ENCODE data around the gene PALM3. TPM values are rescaled to one million over a fixed set of nuclear protein-coding genes. Genes with fewer than 3 reads are reported as not detected.

PALM3 gene
- total RNA-seq, 1 donor, result under 0.01 TPM

- DNase-seq (ENCODE audit: low read depth), result peak; percentile 100
- TF ChIP-seq CTCF (IDR thresholded peaks at IDR 0.05; ENCODE audit: insufficient read depth, low read depth, low read length), result no peak
- peak within 1 kb of the TSS; percentile 77 for H3K4me3 ChIP-seq (ENCODE audit: low read depth, low read length)
These were observed 55.7 kb downstream of the PALM3 start, which contains the start of gene RFX1 for GRCh38 chr19:14006085-14006765. Gene RFX1, minus strand, starts transcription at chr19:14006320. Its CDS starts 12,477 bp downstream, at chr19:13993843.

GRCh38 chr19:14005349-14006084 is 56.4 kb downstream of the PALM3 start:
- peak; percentile 90 for DNase-seq (ENCODE audit: low read depth)
- TF ChIP-seq CTCF (IDR thresholded peaks at IDR 0.05; ENCODE audit: insufficient read depth, low read depth, low read length), result no peak
- H3K4me3 ChIP-seq (ENCODE audit: low read depth, low read length), result peak overlapping the region; percentile 77

- peak overlapping the region; percentile 77 for H3K4me3 ChIP-seq (ENCODE audit: low read depth, low read length)
- TF ChIP-seq CTCF (IDR thresholded peaks at IDR 0.05; ENCODE audit: insufficient read depth, low read depth, low read length), result no peak
- DNase-seq (ENCODE audit: low read depth), result peak; percentile 21
These were observed 57.1 kb downstream of the PALM3 start for GRCh38 chr19:14004619-14005348.

Other genes with a start within 250 kb of the PALM3 start
- 0.64 TPM in 1 of 2 replicates, not detected in the other for gene NANOS3, start 184.9 kb downstream of the PALM3 start, total RNA-seq
- 0.32 and 0.43 TPM in 2 replicates for gene BRME1, start 156.0 kb downstream of the PALM3 start, total RNA-seq
- 18.6 and 22.9 TPM in 2 replicates for gene CC2D1A, start 155.9 kb downstream of the PALM3 start, total RNA-seq
- gene PODNL1, start 123.7 kb downstream of the PALM3 start, total RNA-seq, result 2.6 TPM in 2 replicates
- gene DCAF15, start 109.6 kb downstream of the PALM3 start, total RNA-seq, result 13.4 and 13.9 TPM in 2 replicates
- gene RFX1, start 55.8 kb downstream of the PALM3 start, total RNA-seq, result 2.3 and 2.6 TPM in 2 replicates
- not detected in 2 replicates for gene RLN3, start 33.9 kb downstream of the PALM3 start, total RNA-seq
- gene IL27RA, start 30.3 kb downstream of the PALM3 start, total RNA-seq, result 2.9 and 3.9 TPM in 2 replicates
- gene MISP3, start 10.7 kb upstream of the PALM3 start, total RNA-seq, result under 0.01 and 0.32 TPM in 2 replicates
- not detected in 2 replicates for gene C19orf67, start 23.7 kb upstream of the PALM3 start, total RNA-seq
- 23.3 and 24.2 TPM in 2 replicates for gene SAMD1, start 28.7 kb upstream of the PALM3 start, total RNA-seq
- 50.1 and 50.3 TPM in 2 replicates for gene PRKACA, start 55.7 kb upstream of the PALM3 start, total RNA-seq
- 8.1 and 8.2 TPM in 2 replicates for gene ASF1B, start 74.5 kb upstream of the PALM3 start, total RNA-seq
- 1.7 and 1.9 TPM in 2 replicates for gene ADGRL1, start 144.1 kb upstream of the PALM3 start, total RNA-seq

Data from fibroblast of villous mesenchyme (primary cell).